GM12874 (cell line): ENCODE results near the gene KCTD2.

Experiments used
- CTCF ChIP-seq: IDR thresholded peaks from 2 replicates; pipeline ENCODE4 v1.5.1; 2011; ENCODE audit warnings: low read depth, mild to moderate bottlenecking, control low read depth, low read length, moderate library complexity; ENCODE audit not compliant: insufficient read depth

Gene KCTD2

GRCh38 chr17:75097865-75098264, 50.8 kb downstream of the KCTD2 start:
- no peak for TF ChIP-seq CTCF

GRCh38 chr17:75098861-75099260, 51.8 kb downstream of the KCTD2 start:
- no peak for TF ChIP-seq CTCF

- TF ChIP-seq CTCF, result no peak
These were observed 53.0 kb downstream of the KCTD2 start for GRCh38 chr17:75099881-75100595.

GRCh38 chr17:75102385-75102821, 55.4 kb downstream of the KCTD2 start:
- no peak for TF ChIP-seq CTCF

- TF ChIP-seq CTCF, result no peak
These were observed 56.9 kb downstream of the KCTD2 start for GRCh38 chr17:75103601-75104554.

GRCh38 chr17:75105126-75106080, 58.4 kb downstream of the KCTD2 start:
- TF ChIP-seq CTCF, result peak; percentile 78

GRCh38 chr17:75108193-75108592, 61.2 kb downstream of the KCTD2 start:
- TF ChIP-seq CTCF, result no peak
